Measurements from ENCODE around the gene TMEM79. TPM values are rescaled to one million over a fixed set of nuclear protein-coding genes. Genes with fewer than 3 reads are reported as not detected.
A peak's percentile ranks its signal among the peaks of the same experiment; 100 is the strongest.

TMEM79 gene
- total RNA-seq, 1 donor: 1.4 TPM

DNA sequence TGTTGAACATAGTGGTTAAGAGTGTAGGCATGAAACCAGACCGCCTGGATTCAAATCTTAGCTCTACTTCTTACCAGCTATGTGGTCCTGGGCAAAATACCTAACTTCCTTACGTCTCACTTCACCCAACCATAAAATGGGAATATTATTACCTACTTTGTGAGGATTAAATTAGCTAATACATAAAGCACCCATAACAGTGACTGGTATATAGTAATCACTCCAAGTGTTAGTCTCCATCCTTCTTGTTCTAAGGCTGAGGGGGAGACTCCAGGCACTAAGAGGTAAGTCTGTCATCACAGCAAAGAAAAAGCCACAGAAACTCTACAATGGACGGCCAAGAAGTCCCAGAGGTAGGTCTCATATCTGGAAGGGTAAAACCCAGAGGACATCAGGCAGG lies 4.3 kb upstream of the TMEM79 start:
- Histone ChIP-seq H3K27me3 (ENCODE audit: insufficient read depth, low read length) (no peaks in the 10 kb centered on the region), H3K9me3 (ENCODE audit: low read depth, low read length) (no peaks in the 10 kb centered on the region), H3K4me2 (ENCODE audit: insufficient read depth, low read length) (no peak overlapping the region), H2AFZ (ENCODE audit: low read length) (no peak overlapping the region), H4K20me1 (ENCODE audit: insufficient read depth, low read length) (peaks cover 41% of the 10 kb centered on the region), H3K79me2 (ENCODE audit: insufficient read depth, low read length) (peaks cover 50% of the 10 kb centered on the region), H3K27ac (ENCODE audit: low read depth, low read length) (no peak overlapping the region), H3K4me1 (ENCODE audit: insufficient read depth, low read length) (peaks cover 33% of the 10 kb centered on the region), H3K4me3 (ENCODE audit: insufficient read depth, low read length) (no peak overlapping the region), H3K36me3 (ENCODE audit: insufficient read depth, low read length) (peaks cover 42% of the 10 kb centered on the region)
- TF ChIP-seq, protein P1, sequence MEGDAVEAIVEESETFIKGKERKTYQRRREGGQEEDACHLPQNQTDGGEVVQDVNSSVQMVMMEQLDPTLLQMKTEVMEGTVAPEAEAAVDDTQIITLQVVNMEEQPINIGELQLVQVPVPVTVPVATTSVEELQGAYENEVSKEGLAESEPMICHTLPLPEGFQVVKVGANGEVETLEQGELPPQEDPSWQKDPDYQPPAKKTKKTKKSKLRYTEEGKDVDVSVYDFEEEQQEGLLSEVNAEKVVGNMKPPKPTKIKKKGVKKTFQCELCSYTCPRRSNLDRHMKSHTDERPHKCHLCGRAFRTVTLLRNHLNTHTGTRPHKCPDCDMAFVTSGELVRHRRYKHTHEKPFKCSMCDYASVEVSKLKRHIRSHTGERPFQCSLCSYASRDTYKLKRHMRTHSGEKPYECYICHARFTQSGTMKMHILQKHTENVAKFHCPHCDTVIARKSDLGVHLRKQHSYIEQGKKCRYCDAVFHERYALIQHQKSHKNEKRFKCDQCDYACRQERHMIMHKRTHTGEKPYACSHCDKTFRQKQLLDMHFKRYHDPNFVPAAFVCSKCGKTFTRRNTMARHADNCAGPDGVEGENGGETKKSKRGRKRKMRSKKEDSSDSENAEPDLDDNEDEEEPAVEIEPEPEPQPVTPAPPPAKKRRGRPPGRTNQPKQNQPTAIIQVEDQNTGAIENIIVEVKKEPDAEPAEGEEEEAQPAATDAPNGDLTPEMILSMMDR (IDR thresholded peaks at IDR 0.05; ENCODE audit: extremely low read depth, low read depth, low read length): no peak
- DNase-seq (ENCODE audit: insufficient read length, low spot score, missing footprints): no peak

- peaks cover 41% of the 10 kb centered on the region for H4K20me1 ChIP-seq (ENCODE audit: insufficient read depth, low read length)
- peaks cover 37% of the 10 kb centered on the region for H3K4me1 ChIP-seq (ENCODE audit: insufficient read depth, low read length)
- TF ChIP-seq, protein P1 (IDR thresholded peaks at IDR 0.05; ENCODE audit: extremely low read depth, low read depth, low read length): peak; percentile 26
- peaks cover 30% of the 10 kb centered on the region for H3K36me3 ChIP-seq (ENCODE audit: insufficient read depth, low read length)
- H3K79me2 ChIP-seq (ENCODE audit: insufficient read depth, low read length): peaks cover 50% of the 10 kb centered on the region
- no peak overlapping the region for H2AFZ ChIP-seq (ENCODE audit: low read length)
- DNase-seq (ENCODE audit: insufficient read length, low spot score, missing footprints): peak; percentile 91
- no peaks in the 10 kb centered on the region for H3K9me3 ChIP-seq (ENCODE audit: low read depth, low read length)
- H3K27me3 ChIP-seq (ENCODE audit: insufficient read depth, low read length): no peaks in the 10 kb centered on the region
- H3K4me3 ChIP-seq (ENCODE audit: insufficient read depth, low read length): peak overlapping the region; percentile 82
- peak overlapping the region; percentile 71 for H3K27ac ChIP-seq (ENCODE audit: low read depth, low read length)
- peak overlapping the region; percentile 99 for H3K4me2 ChIP-seq (ENCODE audit: insufficient read depth, low read length)
Measured at GRCh38 chr1:156281281-156281680, 2.8 kb upstream of the TMEM79 start.

DNA sequence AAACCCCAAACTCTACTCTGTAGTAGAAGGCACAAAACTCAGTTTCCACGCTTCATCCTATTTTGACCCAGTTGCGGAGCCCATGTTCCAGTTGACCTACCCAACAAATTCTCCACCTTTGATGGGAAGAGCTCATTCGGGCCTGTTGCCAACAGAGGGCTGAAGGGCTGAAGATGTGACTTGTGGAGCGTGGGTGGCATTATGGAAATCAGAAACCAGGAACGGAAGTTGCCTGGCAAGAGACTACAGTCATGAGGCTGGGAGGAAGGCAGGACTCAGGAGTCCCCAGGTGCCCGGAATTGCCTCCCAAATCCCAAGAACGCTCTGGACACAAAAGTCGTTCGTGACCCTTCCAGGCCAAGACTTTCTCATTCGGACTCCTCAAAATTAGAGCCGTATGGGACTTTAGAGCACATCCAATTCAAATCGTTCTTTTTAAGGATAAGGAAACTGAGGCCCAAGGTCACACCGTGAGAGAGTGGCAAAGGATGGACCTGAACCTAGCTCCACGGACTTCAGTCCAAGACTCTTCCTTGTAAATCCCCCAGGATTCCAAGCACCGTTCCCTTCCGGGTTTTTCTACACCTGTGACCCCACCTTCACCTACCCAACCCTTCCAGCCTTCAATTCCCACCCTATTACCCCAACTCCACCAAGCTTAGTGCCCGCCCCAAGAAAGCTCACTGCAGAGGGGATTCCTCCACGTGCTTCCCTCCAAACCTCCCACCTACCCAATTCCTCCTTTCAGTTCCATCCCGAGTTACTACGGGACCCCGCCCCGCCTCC lies 2.2 kb upstream of the TMEM79 start:
- no peak for DNase-seq (ENCODE audit: insufficient read length, low spot score, missing footprints)
- peaks cover 50% of the 10 kb centered on the region for H3K79me2 ChIP-seq (ENCODE audit: insufficient read depth, low read length)

More for the DNA sequence above, 2.2 kb upstream of the TMEM79 start:
- Histone ChIP-seq H3K4me3 (ENCODE audit: insufficient read depth, low read length) (peak overlapping the region; percentile 82), H3K4me1 (ENCODE audit: insufficient read depth, low read length) (peaks cover 34% of the 10 kb centered on the region), H3K27ac (ENCODE audit: low read depth, low read length) (peak overlapping the region; percentile 71), H3K27me3 (ENCODE audit: insufficient read depth, low read length) (no peaks in the 10 kb centered on the region), H4K20me1 (ENCODE audit: insufficient read depth, low read length) (peaks cover 41% of the 10 kb centered on the region), H3K4me2 (ENCODE audit: insufficient read depth, low read length) (peak overlapping the region; percentile 99), H2AFZ (ENCODE audit: low read length) (peak overlapping the region; percentile 11), H3K36me3 (ENCODE audit: insufficient read depth, low read length) (peaks cover 24% of the 10 kb centered on the region), H3K9me3 (ENCODE audit: low read depth, low read length) (no peaks in the 10 kb centered on the region)
- TF ChIP-seq, protein P1 (IDR thresholded peaks at IDR 0.05; ENCODE audit: extremely low read depth, low read depth, low read length): no peak
